ENCODE results near the gene GLS2. TPM values are rescaled to one million over a fixed set of nuclear protein-coding genes. Genes with fewer than 3 reads are reported as not detected.
A peak's percentile ranks its signal among the peaks of the same experiment; 100 is the strongest.
"Not testable (repeated sequence)": the region's sequence is repeated elsewhere in the genome, so short reads cannot be mapped to it uniquely, and the experiment has no call there.

The GLS2 gene
- total RNA-seq, 1 donor from 2014 or later, result 2.2 TPM

- Mint-ChIP-seq H3K36me3 (no peaks in the 10 kb centered on the region), H3K27ac (no peak overlapping the region), H3K9me3 (no peaks in the 10 kb centered on the region), H3K4me3 (no peak overlapping the region), H3K4me1 (peaks cover 12% of the 10 kb centered on the region), H3K27me3 (ENCODE audit: low read depth) (peaks cover 7% of the 10 kb centered on the region)
- no peak for TF ChIP-seq CTCF (IDR thresholded peaks at IDR 0.05; ENCODE audit: unreplicated experiment)
- DNase-seq (ENCODE audit: low spot score in 2 of 2, unreplicated experiment in 2 of 2), result no peak
Observed at GRCh38 chr12:56451147-56451546, 36.8 kb downstream of the GLS2 start.

GRCh38 chr12:56450241-56450640 lies 37.7 kb downstream of the GLS2 start:
- H3K36me3 Mint-ChIP-seq, result peaks cover 2% of the 10 kb centered on the region

DNA sequence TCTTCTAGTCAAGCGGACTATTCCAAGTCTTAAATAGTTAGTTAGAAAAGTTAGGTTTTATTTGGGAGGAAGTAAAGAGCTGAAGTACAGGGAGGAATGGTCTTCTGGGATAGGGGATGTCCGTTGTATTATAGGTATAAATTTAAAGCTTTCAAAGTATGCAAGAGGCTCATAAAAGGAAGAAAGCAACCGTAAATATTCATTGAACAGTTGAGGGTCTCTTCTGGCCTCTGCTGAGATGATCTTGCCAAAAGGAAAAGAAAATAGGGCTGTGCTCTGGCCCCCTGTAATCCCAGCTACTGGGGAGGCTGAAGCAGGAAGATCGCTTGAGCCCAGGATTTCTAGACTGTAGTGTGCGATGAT lies 38.4 kb downstream of the GLS2 start:
- Mint-ChIP-seq H3K27ac (peak overlapping the region; percentile 99), H3K4me1 (peaks cover 12% of the 10 kb centered on the region), H3K27me3 (ENCODE audit: low read depth) (peaks cover 7% of the 10 kb centered on the region), H3K4me3 (peak overlapping the region; percentile 88), H3K9me3 (peaks cover 3% of the 10 kb centered on the region), H3K36me3 (peaks cover 6% of the 10 kb centered on the region)
- DNase-seq (ENCODE audit: low spot score in 2 of 2, unreplicated experiment in 2 of 2), result no peak
- no peak for TF ChIP-seq CTCF (IDR thresholded peaks at IDR 0.05; ENCODE audit: unreplicated experiment)

More at GRCh38 chr12:56450241-56450640, 37.7 kb downstream of the GLS2 start:
- TF ChIP-seq CTCF (IDR thresholded peaks at IDR 0.05; ENCODE audit: unreplicated experiment), result no peak
- Mint-ChIP-seq H3K27me3 (ENCODE audit: low read depth) (peaks cover 7% of the 10 kb centered on the region), H3K4me3 (peak overlapping the region; percentile 88), H3K27ac (peak overlapping the region; percentile 99), H3K9me3 (no peaks in the 10 kb centered on the region), H3K4me1 (peaks cover 12% of the 10 kb centered on the region)
- DNase-seq (ENCODE audit: low spot score in 2 of 2, unreplicated experiment in 2 of 2), result no peak

DNA sequence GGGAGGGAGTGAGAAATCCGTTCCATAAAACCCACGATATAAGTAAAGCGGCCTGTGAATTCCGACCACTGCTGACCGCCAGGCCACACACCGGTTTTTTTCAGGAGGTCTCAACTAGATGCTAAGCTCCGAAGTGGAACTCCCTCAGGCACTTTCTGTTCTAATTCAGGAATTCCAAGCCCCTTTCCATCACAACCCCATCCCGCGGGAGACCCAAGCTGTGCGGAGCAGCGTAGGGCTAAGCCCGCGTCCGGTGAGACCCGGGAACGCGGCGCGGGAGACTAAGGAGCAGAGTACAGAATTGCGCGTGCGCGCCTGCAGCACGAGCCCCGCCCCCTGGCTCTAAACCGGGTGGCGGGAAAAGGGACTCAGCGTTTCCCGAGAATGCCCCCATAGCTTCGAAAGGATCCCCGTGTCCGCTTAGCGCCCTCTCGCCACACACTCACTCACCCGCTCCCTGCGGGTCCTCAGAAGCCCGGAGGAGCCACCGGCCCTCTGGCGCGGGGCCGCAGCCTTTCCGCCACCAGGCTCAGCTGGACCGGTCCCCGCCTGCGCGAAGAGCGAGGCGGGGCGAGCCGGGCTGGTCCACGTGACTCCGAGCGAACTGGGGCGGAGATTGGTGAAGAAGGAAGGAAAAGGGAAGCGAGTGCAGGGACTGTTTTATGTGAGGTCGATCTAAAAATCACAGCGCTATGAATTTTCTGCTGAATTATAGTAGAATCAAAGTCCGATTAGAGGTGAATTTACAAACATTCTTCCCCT lies 38.9 kb downstream of the GLS2 start, which contains the start of gene TIMELESS:
Gene TIMELESS, minus strand, starts transcription at position 567 of the 762 bp plus-strand sequence. CDS start 15,256 bp downstream, outside the sequence.
- no peak for TF ChIP-seq CTCF (IDR thresholded peaks at IDR 0.05; ENCODE audit: unreplicated experiment)
- Mint-ChIP-seq H3K27me3 (ENCODE audit: low read depth) (peaks cover 4% of the 10 kb centered on the region), H3K4me3 (peak within 1 kb of the TSS; percentile 88), H3K27ac (peak within 1 kb of the TSS; percentile 99), H3K36me3 (peaks cover 11% of the 10 kb centered on the region), H3K9me3 (peaks cover 9% of the 10 kb centered on the region), H3K4me1 (peaks cover 12% of the 10 kb centered on the region)
- peak; percentile 82 to 91 for DNase-seq (ENCODE audit: low spot score in 2 of 2, unreplicated experiment in 2 of 2)

GRCh38 chr12:56443208-56443607 lies 44.8 kb downstream of the GLS2 start:
- not testable (repeated sequence) for DNase-seq (ENCODE audit: low spot score in 2 of 2, unreplicated experiment in 2 of 2); H3K4me3 Mint-ChIP-seq; H3K27ac Mint-ChIP-seq; H3K27me3 Mint-ChIP-seq (ENCODE audit: low read depth); H3K4me1 Mint-ChIP-seq
- peaks cover 30% of the 10 kb centered on the region for H3K36me3 Mint-ChIP-seq
- H3K9me3 Mint-ChIP-seq, result peaks cover 23% of the 10 kb centered on the region

- no peaks in the 10 kb centered on the region for H3K27me3 Mint-ChIP-seq (ENCODE audit: low read depth)
- peaks cover 12% of the 10 kb centered on the region for H3K36me3 Mint-ChIP-seq
Observed at GRCh38 chr12:56437430-56438176, 50.4 kb downstream of the GLS2 start.

More at GRCh38 chr12:56437430-56438176, 50.4 kb downstream of the GLS2 start:
- Mint-ChIP-seq H3K9me3 (peaks cover 4% of the 10 kb centered on the region), H3K4me1 (peaks cover 11% of the 10 kb centered on the region), H3K27ac (peak overlapping the region; percentile 75), H3K4me3 (no peak overlapping the region)
- DNase-seq (ENCODE audit: low spot score in 2 of 2, unreplicated experiment in 2 of 2), result no peak
- TF ChIP-seq CTCF (IDR thresholded peaks at IDR 0.05; ENCODE audit: unreplicated experiment), result no peak
